ENCODE data around the gene PAK1IP1. TPM values are rescaled to one million over a fixed set of nuclear protein-coding genes. Genes with fewer than 3 reads are reported as not detected.

PAK1IP1 gene
- total RNA-seq, 1 donor from 2014 or later: 6.1 TPM

GRCh38 chr6:10725716-10726115, 30.9 kb downstream of the PAK1IP1 start:
- no peak for DNase-seq (ENCODE audit: low spot score in 2 of 2)
- Histone ChIP-seq H3K27ac (no peak overlapping the region), H3K4me1 (peaks cover 7 to 20% of the 10 kb centered on the region in 2 donors), H3K4me3 (peak overlapping the region in 1 of 2 donors; percentile 7), H3K9me3 (no peaks in the 10 kb centered on the region), H3K27me3 (no peaks in the 10 kb centered on the region), H3K36me3 (peaks cover 11 to 49% of the 10 kb centered on the region in 2 donors)
- no peak for TF ChIP-seq CTCF (IDR thresholded peaks at IDR 0.05)
- intact Hi-C loops (cut with DNase I): no loop called here

GRCh38 chr6:10730254-10730653, 35.5 kb downstream of the PAK1IP1 start:
- TF ChIP-seq CTCF (IDR thresholded peaks at IDR 0.05): no peak
- Histone ChIP-seq H3K4me1 (peaks cover 0 to 2% of the 10 kb centered on the region in 2 donors), H3K4me3 (no peak overlapping the region), H3K27ac (peak overlapping the region in 1 of 2 donors; percentile 13), H3K9me3 (no peaks in the 10 kb centered on the region), H3K27me3 (no peaks in the 10 kb centered on the region), H3K36me3 (peaks cover 14 to 67% of the 10 kb centered on the region in 2 donors)
- intact Hi-C loops (cut with DNase I): no loop called here
- no peak for DNase-seq (ENCODE audit: low spot score in 2 of 2)

- Histone ChIP-seq H3K36me3 (peaks cover 12 to 41% of the 10 kb centered on the region in 2 donors), H3K4me1 (no peaks in the 10 kb centered on the region), H3K27me3 (no peaks in the 10 kb centered on the region), H3K9me3 (no peaks in the 10 kb centered on the region), H3K4me3 (no peak overlapping the region), H3K27ac (no peak overlapping the region)
- intact Hi-C loops (cut with DNase I): no loop called here
- TF ChIP-seq CTCF (IDR thresholded peaks at IDR 0.05): no peak
- DNase-seq (ENCODE audit: low spot score in 2 of 2): no peak
Measured at GRCh38 chr6:10733151-10733715, 38.5 kb downstream of the PAK1IP1 start.

GRCh38 chr6:10733863-10734262, 39.1 kb downstream of the PAK1IP1 start:
- Histone ChIP-seq H3K9me3 (no peaks in the 10 kb centered on the region), H3K27ac (no peak overlapping the region), H3K4me3 (no peak overlapping the region), H3K36me3 (peaks cover 12 to 35% of the 10 kb centered on the region in 2 donors), H3K27me3 (no peaks in the 10 kb centered on the region), H3K4me1 (no peaks in the 10 kb centered on the region)
- no peak for TF ChIP-seq CTCF (IDR thresholded peaks at IDR 0.05)
- DNase-seq (ENCODE audit: low spot score in 2 of 2): no peak
- intact Hi-C loops (cut with DNase I): no loop called here

- Histone ChIP-seq H3K36me3 (peaks cover 3 to 12% of the 10 kb centered on the region in 2 donors), H3K4me3 (no peak overlapping the region), H3K27me3 (no peaks in the 10 kb centered on the region), H3K4me1 (no peaks in the 10 kb centered on the region), H3K9me3 (no peaks in the 10 kb centered on the region), H3K27ac (no peak overlapping the region)
- intact Hi-C loops (cut with DNase I): loop anchor here (5.0 kb wide), 1 partner anchor 39 kb away; no protein-coding TSS in a partner anchor
- no peak for TF ChIP-seq CTCF (IDR thresholded peaks at IDR 0.05)
- DNase-seq (ENCODE audit: low spot score in 2 of 2): no peak
Measured at GRCh38 chr6:10736731-10737130, 42.0 kb downstream of the PAK1IP1 start.

All from ascending aorta (tissue), 2 donors.